GM04503 (cell line): ENCODE data around the gene FAM168A.

ENCODE experiments used
- DNase-seq: peaks from one replicate; pipeline ENCODE4 v3.0.0-alpha.2; 2012; ENCODE audit warnings: low read depth

Gene FAM168A

GRCh38 chr11:73388265-73389133 is 209.4 kb downstream of the FAM168A start:
- DNase-seq, result no peak

- DNase-seq, result no peak
Observed at GRCh38 chr11:73387594-73388264, 210.2 kb downstream of the FAM168A start.

GRCh38 chr11:73386546-73386945 is 211.4 kb downstream of the FAM168A start:
- DNase-seq, result no peak

- DNase-seq, result no peak
Observed at GRCh38 chr11:73386016-73386415, 211.9 kb downstream of the FAM168A start.

- DNase-seq, result no peak
Observed at GRCh38 chr11:73384872-73385689, 212.8 kb downstream of the FAM168A start.

- DNase-seq, result no peak
Observed at GRCh38 chr11:73384531-73384871, 213.4 kb downstream of the FAM168A start.

GRCh38 chr11:73384125-73384441 is 213.8 kb downstream of the FAM168A start:
- DNase-seq, result no peak

- DNase-seq, result no peak
Observed at GRCh38 chr11:73383249-73384124, 214.4 kb downstream of the FAM168A start.

GRCh38 chr11:73382747-73383146 is 215.2 kb downstream of the FAM168A start:
- DNase-seq, result no peak

GRCh38 chr11:73382183-73382582 is 215.7 kb downstream of the FAM168A start:
- no peak for DNase-seq

GRCh38 chr11:73381589-73381988 is 216.3 kb downstream of the FAM168A start:
- no peak for DNase-seq

- DNase-seq, result no peak
Observed at GRCh38 chr11:73380897-73381410, 217.0 kb downstream of the FAM168A start.

- no peak for DNase-seq
Observed at GRCh38 chr11:73380331-73380730, 217.6 kb downstream of the FAM168A start.

GRCh38 chr11:73379189-73379880 is 218.6 kb downstream of the FAM168A start:
- no peak for DNase-seq

GRCh38 chr11:73376803-73377629 is 220.9 kb downstream of the FAM168A start:
- DNase-seq, result peak; percentile 54

GRCh38 chr11:73376160-73376802 is 221.6 kb downstream of the FAM168A start, which contains the start of gene RELT:
Gene RELT, plus strand, starts transcription at chr11:73376399. Its CDS starts 12,738 bp downstream, at chr11:73389137.
- no peak for DNase-seq

- DNase-seq, result no peak
Observed at GRCh38 chr11:73375830-73376159, 222.1 kb downstream of the FAM168A start.

GRCh38 chr11:73374151-73374550 is 223.8 kb downstream of the FAM168A start:
- peak; percentile 15 for DNase-seq

- peak; percentile 13 for DNase-seq
Observed at GRCh38 chr11:73372375-73372993, 225.4 kb downstream of the FAM168A start.
